UCSD-AML1 (cell line): ENCODE data around the gene NDUFB7.
A peak's percentile ranks its signal among the peaks of the same experiment; 100 is the strongest.
"Not testable (repeated sequence)": the region's sequence is repeated elsewhere in the genome, so short reads cannot be mapped to it uniquely, and the experiment has no call there.

Source experiments
- DNase-seq: peaks from one replicate; lab custom pipeline; 2025; ENCODE audit not compliant: unreplicated experiment; lab: John Stamatoyannopoulos, UW

Gene NDUFB7

GRCh38 chr19:14571695-14572490 lies at the start of gene NDUFB7:
Gene NDUFB7, minus strand, starts transcription at chr19:14572066. Its CDS starts 66 bp downstream, at chr19:14572000.
- peak; percentile 92 for DNase-seq

DNA sequence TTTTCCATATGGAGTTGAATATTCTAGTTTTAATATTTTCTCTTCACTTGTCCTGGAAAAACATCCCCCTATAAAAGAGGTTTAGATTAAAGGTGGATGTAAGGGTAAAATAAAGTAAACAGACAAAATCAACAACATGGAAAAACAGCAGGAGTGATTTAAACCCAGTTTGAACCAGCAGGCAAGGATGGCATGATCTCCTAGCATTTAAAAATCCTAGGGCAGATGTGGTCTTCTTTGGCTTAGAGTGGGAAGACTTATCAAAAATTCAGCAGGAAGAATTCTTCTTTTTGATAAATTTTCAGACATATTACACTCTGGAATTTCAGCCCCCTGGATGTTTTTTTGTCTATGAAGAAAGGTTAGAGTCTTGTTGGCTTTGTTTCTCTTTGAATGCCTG lies 47.5 kb upstream of the NDUFB7 start:
- no peak for DNase-seq

- DNase-seq, result no peak
Observed at GRCh38 chr19:14616407-14616806, 44.5 kb upstream of the NDUFB7 start.

- no peak for DNase-seq
Observed at GRCh38 chr19:14615623-14616022, 43.8 kb upstream of the NDUFB7 start.

DNA sequence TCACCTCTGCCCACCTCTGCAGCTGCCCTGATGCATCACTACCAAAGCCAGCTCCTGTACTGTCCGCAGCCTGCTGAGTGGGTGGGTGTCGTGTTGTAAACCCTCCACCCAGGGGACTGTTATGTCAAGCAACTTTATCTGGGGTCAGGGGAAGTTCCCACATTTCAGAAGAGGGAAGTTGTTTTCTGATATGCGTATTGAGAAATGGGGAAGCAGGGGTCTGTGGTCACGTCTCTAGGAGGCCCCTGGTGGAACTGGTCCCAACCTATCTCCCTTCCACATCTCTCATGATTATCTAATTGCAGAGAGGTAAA lies 42.2 kb upstream of the NDUFB7 start:
- DNase-seq, result peak; percentile 42

DNA sequence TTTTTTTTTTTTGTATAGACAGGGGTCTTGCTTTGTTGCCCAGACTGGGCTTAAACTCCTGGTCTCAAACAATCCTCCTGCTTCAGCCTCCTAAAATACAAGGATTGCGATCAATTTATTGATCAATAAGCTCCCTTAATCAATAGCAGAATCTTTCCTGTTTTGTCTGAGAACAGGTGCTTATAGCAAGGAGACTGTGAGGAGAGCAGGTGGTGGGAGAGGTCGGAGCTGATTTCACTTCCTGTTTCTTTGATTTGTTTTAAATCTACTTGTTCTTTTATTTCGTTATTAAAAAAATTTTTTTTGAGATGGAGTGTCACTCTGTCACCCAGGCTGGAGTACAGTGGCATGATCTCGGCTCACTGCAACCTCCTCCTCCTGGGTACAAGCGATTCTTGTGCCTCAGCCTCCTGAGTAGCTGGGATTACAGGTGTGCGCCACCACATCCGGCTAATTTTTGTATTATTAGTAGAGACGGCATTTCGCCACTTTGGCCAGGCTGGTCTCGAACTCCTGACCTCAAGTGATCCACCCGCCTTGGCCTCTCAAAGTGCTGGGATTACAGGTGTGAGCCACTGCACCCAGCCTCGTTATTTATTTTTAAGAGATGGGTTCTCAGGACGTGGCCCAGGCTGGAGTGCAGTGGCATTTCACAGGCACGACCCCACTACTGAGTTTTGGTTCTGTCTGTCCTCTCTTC lies 41.7 kb upstream of the NDUFB7 start:
- DNase-seq, result not testable (repeated sequence)

GRCh38 chr19:14612657-14613056 lies 40.8 kb upstream of the NDUFB7 start:
- DNase-seq, result no peak

DNA sequence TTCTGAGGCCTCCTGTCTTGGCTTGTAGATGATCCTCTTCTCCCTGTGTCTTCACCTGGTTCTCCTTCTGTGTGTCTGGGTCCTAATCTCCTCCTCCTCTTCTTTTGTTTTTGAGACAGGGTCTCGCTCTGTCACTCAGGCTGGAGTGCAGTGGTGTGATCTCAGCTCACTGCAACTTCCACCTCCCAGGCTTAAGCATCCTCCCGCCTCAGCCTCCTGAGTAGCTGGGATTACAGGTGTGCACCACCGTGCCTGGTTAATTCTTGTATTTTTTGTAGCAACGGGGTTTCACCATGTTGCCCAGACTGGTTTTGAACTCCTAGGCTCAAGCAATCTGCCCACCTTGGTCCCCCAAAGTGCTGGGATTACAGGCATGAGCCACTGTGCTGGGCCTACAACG lies 40.4 kb upstream of the NDUFB7 start:
- DNase-seq, result not testable (repeated sequence)

GRCh38 chr19:14611051-14611450 lies 39.2 kb upstream of the NDUFB7 start:
- no peak for DNase-seq

DNA sequence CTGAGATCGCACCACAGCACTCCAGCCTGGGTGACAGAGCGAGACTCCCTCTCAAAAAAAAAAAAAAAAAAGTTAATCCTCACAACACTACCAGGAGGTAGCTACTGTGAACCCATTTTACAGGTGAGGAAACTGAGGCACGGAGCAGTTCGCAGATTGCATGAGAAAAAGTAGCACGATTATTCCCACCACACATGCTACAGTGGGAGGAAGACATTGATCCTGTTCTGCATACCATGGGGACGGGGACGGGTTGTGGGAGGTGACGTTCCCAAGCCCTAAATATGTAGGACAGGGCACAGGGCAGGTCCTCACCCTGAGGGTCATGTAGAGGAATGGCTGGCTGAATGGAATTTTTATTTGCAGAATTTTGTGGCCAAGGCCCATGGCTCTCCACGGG lies 34.8 kb upstream of the NDUFB7 start:
- no peak for DNase-seq

DNA sequence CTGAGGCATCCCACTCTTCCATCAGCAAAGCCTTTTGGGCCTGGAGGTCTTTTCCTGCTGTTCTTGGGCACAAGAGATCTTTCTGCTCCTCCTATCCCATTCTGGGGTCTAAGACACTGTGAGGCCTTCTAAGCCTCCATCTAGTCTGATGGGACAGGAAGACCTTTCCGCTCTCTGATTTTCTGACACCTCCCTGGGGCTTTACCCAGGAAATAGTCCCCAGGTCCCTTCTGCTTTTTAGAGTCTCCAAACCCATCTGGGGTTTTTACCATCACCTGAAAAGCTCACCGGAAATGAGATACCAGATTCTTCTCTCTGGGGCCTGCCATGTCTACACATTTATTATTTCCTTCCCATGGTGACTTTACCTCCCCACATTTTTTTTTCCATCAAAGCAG lies 32.1 kb upstream of the NDUFB7 start:
- DNase-seq, result no peak

DNA sequence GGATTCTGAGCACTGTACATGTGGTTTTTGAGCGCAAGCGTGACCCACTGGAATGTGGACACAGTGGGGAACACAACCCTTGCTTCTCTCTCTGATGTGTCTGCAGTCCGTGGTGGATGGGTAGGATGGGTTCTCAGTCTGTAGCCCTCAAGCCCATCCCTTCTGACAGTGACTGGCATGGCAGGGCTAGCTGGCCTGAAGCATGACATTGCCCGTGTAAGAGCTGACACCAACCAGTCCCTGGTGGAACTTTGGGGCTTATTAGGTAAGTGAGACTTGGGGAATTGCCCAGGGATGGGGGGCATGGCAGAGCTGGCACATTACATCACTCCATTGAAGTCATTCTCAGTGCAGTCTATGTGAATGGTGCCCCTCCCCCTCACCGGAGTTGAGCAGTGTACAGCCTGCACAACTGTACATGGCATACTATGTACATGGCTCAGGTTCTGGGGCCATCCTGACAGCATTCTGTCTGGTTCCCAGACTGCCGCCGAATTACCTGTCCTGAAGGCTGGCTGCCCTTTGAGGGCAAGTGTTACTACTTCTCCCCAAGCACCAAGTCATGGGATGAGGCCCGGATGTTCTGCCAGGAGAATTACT lies 27.8 kb upstream of the NDUFB7 start:
- no peak for DNase-seq

GRCh38 chr19:14595558-14595957 lies 23.7 kb upstream of the NDUFB7 start:
- no peak for DNase-seq

- DNase-seq, result not testable (repeated sequence)
Observed at GRCh38 chr19:14589433-14589832, 17.6 kb upstream of the NDUFB7 start.

DNA sequence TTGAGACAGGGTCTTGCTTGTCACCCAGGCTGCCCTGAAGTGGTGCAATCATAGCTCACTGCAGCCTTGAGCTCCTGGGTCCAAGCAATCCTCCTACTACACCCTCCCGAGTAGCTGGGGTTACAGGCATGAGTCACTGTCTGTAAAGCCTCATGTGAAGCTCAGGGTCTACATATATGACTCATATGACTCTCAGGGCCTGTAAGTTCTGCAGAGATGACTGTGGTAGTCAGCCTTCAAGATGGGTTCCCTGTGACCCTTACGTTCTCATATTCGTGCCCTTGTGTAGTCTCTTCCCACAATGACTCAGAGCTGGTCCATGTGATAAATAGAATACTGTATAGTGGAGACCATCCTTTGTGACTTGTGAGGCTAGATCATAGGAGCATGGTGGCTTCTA lies 13.3 kb upstream of the NDUFB7 start:
- DNase-seq, result not testable (repeated sequence)

DNA sequence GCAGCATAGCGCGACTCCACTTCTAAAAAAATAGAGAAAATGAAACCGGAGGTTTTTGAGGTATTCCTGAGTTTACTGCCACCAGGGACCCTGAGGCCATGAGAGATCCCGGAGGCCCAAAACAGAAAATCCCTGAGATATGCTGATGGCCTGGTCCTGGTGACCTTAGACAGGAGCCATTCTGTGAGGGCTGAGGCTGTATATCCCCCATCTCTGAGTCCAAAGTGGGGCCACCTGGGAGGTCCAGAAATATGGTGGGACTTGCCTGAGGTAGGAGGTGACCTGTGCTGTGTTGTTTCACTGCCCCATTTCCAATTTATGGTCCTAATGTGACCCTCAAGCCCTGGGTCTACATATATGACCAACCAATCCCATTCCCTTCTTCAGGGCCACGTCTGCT lies 12.5 kb upstream of the NDUFB7 start:
- not testable (repeated sequence) for DNase-seq

- no peak for DNase-seq
Observed at GRCh38 chr19:14582894-14583340, 11.1 kb upstream of the NDUFB7 start, which contains the start of gene CLEC17A. Gene CLEC17A, plus strand, starts transcription at chr19:14583084. Its CDS starts 77 bp downstream, at chr19:14583161.

DNA sequence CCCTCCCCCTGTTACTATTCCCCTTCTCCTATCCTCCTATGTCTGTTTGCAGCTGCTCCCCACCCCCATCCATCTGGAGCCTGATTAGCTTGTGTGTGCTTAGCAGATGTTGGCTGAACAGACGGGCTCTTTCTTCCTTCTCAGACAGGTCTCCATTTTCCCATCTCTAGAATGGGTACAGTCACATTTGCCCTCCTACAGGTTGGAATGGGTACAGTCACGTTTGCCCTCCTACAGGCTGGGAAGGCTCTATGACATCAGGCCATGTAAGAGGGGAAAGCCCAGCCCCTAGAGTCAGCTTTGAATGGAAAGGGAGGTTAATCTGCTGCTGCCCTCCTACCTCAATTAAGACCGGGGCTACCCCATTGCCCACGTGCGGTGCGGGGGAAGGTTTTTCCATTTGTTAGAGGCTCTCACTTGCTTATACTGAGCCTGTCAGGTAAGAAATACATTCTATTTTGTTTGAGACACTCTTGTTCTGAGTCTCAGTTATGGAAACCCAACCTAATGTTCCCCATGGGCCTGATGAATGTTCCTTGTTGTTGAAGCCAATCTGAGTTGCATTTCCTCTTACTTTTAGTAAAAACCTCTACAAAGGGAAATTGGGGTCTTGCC lies 8.9 kb upstream of the NDUFB7 start:
- DNase-seq, result no peak

DNA sequence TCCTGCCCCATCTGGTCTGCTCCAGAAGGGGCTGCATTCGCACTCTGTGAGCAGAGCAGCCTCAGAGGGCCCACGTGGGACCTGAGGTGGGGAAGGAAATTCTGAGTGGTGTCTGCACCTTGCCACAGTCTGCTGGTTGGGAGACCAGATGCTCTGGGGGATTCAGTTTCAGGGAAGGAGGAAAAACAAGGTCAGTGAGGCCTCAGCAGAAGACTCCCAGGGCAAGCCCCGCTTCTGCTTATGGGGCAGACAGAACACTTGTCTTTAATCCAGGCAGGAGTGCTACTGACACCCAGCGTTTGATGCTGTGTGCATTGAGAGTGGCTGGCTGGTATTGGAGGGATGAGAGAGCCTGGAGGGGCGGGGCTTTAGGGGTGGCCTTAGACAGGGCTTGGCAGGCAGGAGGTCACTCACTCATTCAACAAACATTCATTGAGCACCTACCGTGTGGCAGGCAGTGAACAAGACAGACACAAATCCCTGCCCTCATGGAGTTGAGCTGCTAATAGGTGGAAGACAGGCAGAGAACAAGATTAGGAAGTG lies 6.1 kb upstream of the NDUFB7 start:
- peak; percentile 24 for DNase-seq

GRCh38 chr19:14577264-14577663 lies 5.4 kb upstream of the NDUFB7 start:
- no peak for DNase-seq

GRCh38 chr19:14576363-14576762 lies 4.5 kb upstream of the NDUFB7 start:
- no peak for DNase-seq
